ENCODE measurements around the gene ARFGAP2.

DNA sequence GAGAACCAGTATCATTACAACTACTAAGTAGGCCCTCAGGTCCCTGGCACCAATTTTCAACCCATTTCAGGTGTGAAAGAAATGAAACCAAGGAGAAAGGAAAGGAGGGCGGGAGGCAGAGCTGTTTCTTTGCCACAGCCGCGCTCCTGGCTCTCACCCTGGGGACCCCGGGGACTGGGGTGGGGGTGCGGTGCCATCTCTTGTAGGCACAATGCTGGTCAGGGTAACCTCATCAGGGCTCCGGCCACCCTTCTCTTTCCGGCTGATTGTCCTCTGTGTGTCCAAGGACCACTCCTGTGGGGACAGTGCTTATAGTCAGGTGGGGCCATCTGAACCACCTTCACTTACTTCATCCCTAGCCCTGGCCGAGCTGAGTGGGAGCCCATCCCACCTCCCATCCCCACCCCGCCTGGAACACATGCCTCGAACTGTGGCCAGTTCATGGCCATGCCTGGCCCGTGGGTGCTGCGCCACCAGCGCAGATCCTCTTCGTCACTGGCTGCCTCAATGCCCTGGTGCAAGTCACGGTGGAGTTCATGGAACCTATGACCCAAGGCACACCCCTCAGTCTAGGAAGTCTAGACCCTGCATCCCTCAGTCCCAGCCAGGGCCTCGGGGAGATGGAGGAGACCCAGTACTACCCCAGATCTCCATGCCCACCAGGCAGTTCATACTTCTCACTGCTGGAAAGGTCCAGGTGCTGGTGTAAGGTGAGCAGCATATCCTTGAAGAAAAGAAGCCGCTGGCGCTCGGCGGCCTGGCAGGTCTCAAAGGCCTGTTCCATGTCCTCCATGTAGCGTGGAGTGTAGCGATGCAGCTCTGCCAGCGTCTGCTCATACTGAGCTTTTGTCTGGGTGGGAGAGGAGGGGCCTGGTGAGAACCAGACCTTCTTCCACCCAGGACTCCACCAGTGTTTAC, 2.3 kb upstream of the ARFGAP2 start:
- no peak for TF ChIP-seq CTCF (IDR thresholded peaks at IDR 0.05; ENCODE audit: insufficient read depth, low read length, poor library complexity, severe bottlenecking)
- no peak for TF ChIP-seq EZH2phosphoT487 (conservative IDR thresholded peaks at IDR 0.05; ENCODE audit: low read length)

Data from SU-DHL-6 (cell line).